Brain microvascular endothelial cell (primary cell): Measurements from ENCODE around the gene USP40.

Experiments used
- DNase-seq: peaks from one replicate; pipeline ENCODE4 v3.0.0-alpha.2; 2020
- H3K27ac ChIP-seq: fragments of 250-450 bp; sonication (Bioruptor Pico); 2 replicates; pipeline ENCODE4 v1.5.1; 2020; ENCODE audit warnings: mild to moderate bottlenecking, moderate library complexity
- H3K27me3 ChIP-seq: fragments of 250-450 bp; sonication (Bioruptor Pico); replicated peaks from 2 replicates; pipeline ENCODE4 v1.5.1; 2020; ENCODE audit warnings: mild to moderate bottlenecking
- H3K36me3 ChIP-seq: fragments of 250-450 bp; sonication (Bioruptor Pico); replicated peaks from 2 replicates; pipeline ENCODE4 v1.5.1; 2020; ENCODE audit warnings: mild to moderate bottlenecking
- H3K4me3 ChIP-seq: 2 replicates; pipeline ENCODE4 v1.5.1; 2011; ENCODE audit warnings: low read depth, mild to moderate bottlenecking, control low read depth, low read length, moderate library complexity
- CTCF ChIP-seq: IDR thresholded peaks from 2 replicates; pipeline ENCODE4 v1.5.1; 2011; ENCODE audit warnings: low read depth, mild to moderate bottlenecking, moderate library complexity, low read length, control low read depth, inconsistent platforms; ENCODE audit errors: missing control alignments
- in situ Hi-C: cut with HindIII; loops from 2 replicates; pipeline ENCODE4 v1.10.0; 2017; ENCODE audit warnings: low sequenced_read_pairs, low pct_ligation_motif_present

Gene USP40

GRCh38 chr2:233542507-233542906, 24.1 kb downstream of the USP40 start:
- no peak overlapping the region for H3K27ac ChIP-seq
- in situ Hi-C loops = no loop called here
- H3K36me3 ChIP-seq = peaks cover 3% of the 10 kb centered on the region
- no peak overlapping the region for H3K4me3 ChIP-seq
- H3K27me3 ChIP-seq = no peaks in the 10 kb centered on the region
- TF ChIP-seq CTCF = no peak
- DNase-seq = peak; percentile 20

- Histone ChIP-seq H3K27ac (no peak overlapping the region), H3K27me3 (no peaks in the 10 kb centered on the region), H3K4me3 (no peak overlapping the region), H3K36me3 (no peaks in the 10 kb centered on the region)
- in situ Hi-C loops = no loop called here
- TF ChIP-seq CTCF = no peak
- no peak for DNase-seq
These were observed 27.8 kb downstream of the USP40 start for GRCh38 chr2:233538741-233539140.

- in situ Hi-C loops = no loop called here
- no peak for DNase-seq
- no peaks in the 10 kb centered on the region for H3K36me3 ChIP-seq
- H3K27ac ChIP-seq = no peak overlapping the region
- no peak overlapping the region for H3K4me3 ChIP-seq
- no peaks in the 10 kb centered on the region for H3K27me3 ChIP-seq
- TF ChIP-seq CTCF = no peak
These were observed 31.3 kb downstream of the USP40 start for GRCh38 chr2:233535271-233535670.

GRCh38 chr2:233532971-233533370, 33.6 kb downstream of the USP40 start:
- no peak for TF ChIP-seq CTCF
- Histone ChIP-seq H3K27ac (no peak overlapping the region), H3K4me3 (no peak overlapping the region), H3K36me3 (no peaks in the 10 kb centered on the region), H3K27me3 (no peaks in the 10 kb centered on the region)
- DNase-seq = no peak
- in situ Hi-C loops = no loop called here

GRCh38 chr2:233531955-233532354, 34.6 kb downstream of the USP40 start:
- in situ Hi-C loops = no loop called here
- Histone ChIP-seq H3K4me3 (no peak overlapping the region), H3K27ac (no peak overlapping the region), H3K36me3 (no peaks in the 10 kb centered on the region), H3K27me3 (no peaks in the 10 kb centered on the region)
- DNase-seq = no peak
- TF ChIP-seq CTCF = no peak

- no peak for TF ChIP-seq CTCF
- H3K27me3 ChIP-seq = no peaks in the 10 kb centered on the region
- no peak for DNase-seq
- H3K27ac ChIP-seq = no peak overlapping the region
- no peak overlapping the region for H3K4me3 ChIP-seq
- H3K36me3 ChIP-seq = no peaks in the 10 kb centered on the region
- in situ Hi-C loops = no loop called here
These were observed 36.2 kb downstream of the USP40 start for GRCh38 chr2:233530381-233530780.
